D721Med (cell line): ENCODE measurements around the gene RPS27A.
"Not testable (repeated sequence)": the region's sequence is repeated elsewhere in the genome, so short reads cannot be mapped to it uniquely, and the experiment has no call there.

Source experiments
- DNase-seq: peaks from one replicate; pipeline ENCODE4 v3.0.0; 2011; ENCODE audit warnings: low spot score; ENCODE audit not compliant: insufficient read length
- FAIRE-seq: peaks from 2 replicates; lab custom pipeline; 2011; peaks lifted over from hg19 to GRCh38; lab: Jason Lieb, UNC
- CTCF ChIP-seq: IDR thresholded peaks from 2 replicates; pipeline ENCODE4 v1.5.1; 2012; ENCODE audit warnings: mild to moderate bottlenecking, control low read depth; ENCODE audit not compliant: insufficient read depth; ENCODE audit errors: missing control alignments

RPS27A gene

GRCh38 chr2:55223958-55224760 lies 8.3 kb upstream of the RPS27A start:
- FAIRE-seq (no peak), DNase-seq (no peak)

GRCh38 chr2:55224761-55225261 lies 7.7 kb upstream of the RPS27A start:
- FAIRE-seq (no peak), DNase-seq (no peak)
- TF ChIP-seq CTCF: no peak

More at GRCh38 chr2:55223958-55224760, 8.3 kb upstream of the RPS27A start:
- TF ChIP-seq CTCF: no peak

GRCh38 chr2:55225481-55226020 lies 6.9 kb upstream of the RPS27A start:
- FAIRE-seq (no peak), DNase-seq (no peak)
- no peak for TF ChIP-seq CTCF

GRCh38 chr2:55227437-55228225 lies 4.9 kb upstream of the RPS27A start:
- not testable (repeated sequence) for FAIRE-seq, DNase-seq

GRCh38 chr2:55228226-55228563 lies 4.3 kb upstream of the RPS27A start:
- FAIRE-seq (no peak), DNase-seq (no peak)
- TF ChIP-seq CTCF: no peak

GRCh38 chr2:55229221-55229620 lies 3.3 kb upstream of the RPS27A start:
- no peak for DNase-seq

More at GRCh38 chr2:55229221-55229620, 3.3 kb upstream of the RPS27A start:
- no peak for FAIRE-seq
- no peak for TF ChIP-seq CTCF
